ENCODE data around the gene DNAAF9.
"Not testable (repeated sequence)": the region's sequence is repeated elsewhere in the genome, so short reads cannot be mapped to it uniquely, and the experiment has no call there.

DNA sequence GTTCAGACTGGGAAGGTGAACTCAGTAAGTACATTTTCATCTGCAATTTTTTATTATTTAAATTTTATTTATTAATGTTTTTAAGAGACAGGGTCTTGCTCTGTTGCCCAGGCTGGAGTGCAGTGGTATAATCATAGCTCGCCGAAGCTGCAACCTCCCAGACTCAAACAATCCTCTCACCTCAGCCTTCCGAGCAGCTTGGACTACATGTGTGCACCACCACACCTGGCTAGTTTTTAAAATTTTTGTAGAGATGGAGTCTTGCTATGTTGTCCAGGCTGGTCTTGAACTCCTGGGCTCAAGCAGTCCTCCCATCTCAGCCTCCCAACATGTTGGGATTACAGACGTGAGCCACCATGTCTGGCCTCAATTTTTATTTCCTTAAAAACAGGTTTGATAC, 19.3 kb upstream of the DNAAF9 start:
- TF ChIP-seq, protein P1, sequence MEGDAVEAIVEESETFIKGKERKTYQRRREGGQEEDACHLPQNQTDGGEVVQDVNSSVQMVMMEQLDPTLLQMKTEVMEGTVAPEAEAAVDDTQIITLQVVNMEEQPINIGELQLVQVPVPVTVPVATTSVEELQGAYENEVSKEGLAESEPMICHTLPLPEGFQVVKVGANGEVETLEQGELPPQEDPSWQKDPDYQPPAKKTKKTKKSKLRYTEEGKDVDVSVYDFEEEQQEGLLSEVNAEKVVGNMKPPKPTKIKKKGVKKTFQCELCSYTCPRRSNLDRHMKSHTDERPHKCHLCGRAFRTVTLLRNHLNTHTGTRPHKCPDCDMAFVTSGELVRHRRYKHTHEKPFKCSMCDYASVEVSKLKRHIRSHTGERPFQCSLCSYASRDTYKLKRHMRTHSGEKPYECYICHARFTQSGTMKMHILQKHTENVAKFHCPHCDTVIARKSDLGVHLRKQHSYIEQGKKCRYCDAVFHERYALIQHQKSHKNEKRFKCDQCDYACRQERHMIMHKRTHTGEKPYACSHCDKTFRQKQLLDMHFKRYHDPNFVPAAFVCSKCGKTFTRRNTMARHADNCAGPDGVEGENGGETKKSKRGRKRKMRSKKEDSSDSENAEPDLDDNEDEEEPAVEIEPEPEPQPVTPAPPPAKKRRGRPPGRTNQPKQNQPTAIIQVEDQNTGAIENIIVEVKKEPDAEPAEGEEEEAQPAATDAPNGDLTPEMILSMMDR (conservative IDR thresholded peaks at IDR 0.05 in 1 of 2, IDR thresholded peaks at IDR 0.05 in 1 of 2; ENCODE audit: low read depth in 1 of 2, low read length in 2 of 2) = not testable (repeated sequence)
- TF ChIP-seq EZH2 (IDR thresholded peaks at IDR 0.05; ENCODE audit: low read length, missing control alignments) = not testable (repeated sequence)
